T-helper 1 cell (primary cell): ENCODE results near the gene ADRA2A.

Source experiments
- DNase-seq, 5 donors: peaks; one replicate each; pipeline ENCODE4 v3.0.0-alpha.2; 2012 to 2020

The ADRA2A gene

GRCh38 chr10:111110771-111111170 is 33.9 kb downstream of the ADRA2A start:
- DNase-seq: no peak

DNA sequence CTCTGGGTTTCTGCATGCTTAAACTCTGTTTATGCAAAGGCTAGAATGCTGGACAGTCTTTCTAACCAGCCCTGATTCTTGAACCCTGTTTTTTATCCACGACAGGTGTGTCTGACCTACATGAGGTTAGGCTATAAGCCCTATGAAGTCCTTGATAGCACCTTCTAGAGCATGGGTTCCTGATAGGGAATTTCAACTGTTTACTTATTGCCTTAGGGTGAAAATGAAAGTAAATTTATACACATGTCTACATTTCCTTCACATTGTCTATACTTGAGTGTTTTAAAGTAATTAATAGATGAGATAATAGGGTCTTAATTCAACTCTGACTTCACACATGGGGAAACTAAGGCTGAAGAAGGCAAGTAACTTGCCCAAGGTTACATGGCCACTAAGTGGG is 35.5 kb downstream of the ADRA2A start:
- DNase-seq: no peak

DNA sequence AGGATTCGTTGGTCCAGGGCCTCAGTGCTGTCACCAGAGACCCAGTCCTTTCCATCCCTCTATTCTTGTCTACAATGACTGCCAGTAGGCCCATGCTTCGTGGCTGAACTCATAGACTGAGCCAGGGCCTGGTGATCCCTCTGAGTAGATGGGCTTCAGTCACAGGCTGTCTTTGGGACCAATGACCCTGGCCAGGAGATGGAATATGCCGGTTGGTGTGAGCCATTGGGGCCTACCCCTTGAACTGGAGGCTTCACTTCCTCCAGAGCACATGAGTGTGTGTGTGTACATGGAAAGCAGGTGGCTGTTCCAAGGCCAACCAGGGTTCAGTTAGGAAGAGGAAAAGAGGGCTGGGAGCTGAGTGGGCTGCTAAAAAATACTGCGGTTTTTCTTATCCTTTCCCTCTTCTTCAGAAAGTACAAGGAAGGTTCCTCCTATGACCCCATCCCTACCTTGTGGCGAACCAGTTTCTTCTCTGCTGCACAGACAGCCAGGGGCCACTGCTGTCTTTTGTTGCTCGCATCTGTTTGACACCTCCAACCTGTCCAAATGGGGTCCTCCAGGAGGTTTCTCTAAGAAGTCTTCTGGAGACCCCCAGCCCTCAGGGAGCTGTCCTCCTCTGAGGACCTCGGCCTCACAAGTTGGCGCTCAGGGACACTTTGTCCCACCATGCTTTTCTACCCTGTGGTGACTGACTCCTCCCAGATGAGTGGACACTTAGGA is 36.6 kb downstream of the ADRA2A start:
- DNase-seq: no peak

- no peak for DNase-seq
Measured at GRCh38 chr10:111113961-111114757, 37.3 kb downstream of the ADRA2A start.

DNA sequence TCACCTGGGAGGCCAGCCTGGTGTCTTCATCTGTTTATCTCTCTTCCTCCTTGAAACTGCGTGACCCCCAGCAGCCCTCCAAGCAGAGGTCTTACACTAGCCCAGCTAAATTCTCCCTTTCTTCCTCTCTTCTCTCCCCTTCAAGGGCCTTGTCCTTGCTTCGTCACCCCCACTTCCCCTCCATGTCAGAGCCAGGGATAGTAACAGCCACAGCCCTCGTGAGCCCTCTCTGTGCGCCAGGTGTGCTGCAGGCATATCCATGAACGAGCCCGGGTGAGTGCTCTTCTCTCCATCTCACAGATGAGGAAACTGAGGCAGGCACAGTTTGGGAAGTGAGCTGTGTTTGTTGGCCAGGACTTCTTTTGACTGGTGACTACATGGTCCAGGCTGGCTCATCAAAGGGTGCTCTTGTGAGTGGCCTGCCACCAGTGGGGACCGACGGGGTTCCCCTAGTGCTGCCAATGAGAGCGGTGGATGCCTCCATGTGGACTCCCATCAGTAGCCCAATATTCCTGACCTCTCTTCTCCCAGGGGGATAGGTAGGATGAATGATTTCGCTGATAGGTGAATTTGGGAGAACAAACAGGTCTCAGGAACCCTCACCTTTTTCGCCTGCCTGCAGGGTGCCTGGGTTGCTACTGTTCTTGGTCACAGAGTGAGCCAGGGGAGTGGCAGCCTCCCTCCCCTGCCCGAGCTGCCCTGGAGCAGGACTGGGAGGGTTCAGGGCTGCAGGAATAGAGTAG is 38.1 kb downstream of the ADRA2A start:
- no peak for DNase-seq

DNA sequence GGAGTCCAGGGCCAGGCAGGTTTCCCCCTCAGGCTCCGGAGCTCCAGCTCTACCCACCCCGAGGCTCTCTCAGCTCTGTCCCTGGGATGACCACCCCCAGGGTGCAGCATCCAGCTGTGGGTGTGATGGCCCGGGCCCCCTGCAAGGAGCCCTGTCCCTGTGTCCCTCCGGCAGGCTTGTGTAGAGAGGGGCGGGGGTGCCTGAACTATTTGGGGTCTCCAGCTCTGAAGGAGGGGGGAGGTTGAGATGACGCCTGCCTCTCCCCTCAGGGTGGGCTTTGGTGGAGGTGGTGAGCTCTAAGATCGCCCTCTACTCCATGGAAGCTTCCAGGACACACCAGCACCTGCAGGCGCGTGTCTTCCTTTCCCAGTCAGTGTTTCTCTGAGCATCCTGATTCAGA is 39.4 kb downstream of the ADRA2A start:
- DNase-seq: no peak

- DNase-seq: no peak
Measured at GRCh38 chr10:111116762-111117445, 40.1 kb downstream of the ADRA2A start.

DNA sequence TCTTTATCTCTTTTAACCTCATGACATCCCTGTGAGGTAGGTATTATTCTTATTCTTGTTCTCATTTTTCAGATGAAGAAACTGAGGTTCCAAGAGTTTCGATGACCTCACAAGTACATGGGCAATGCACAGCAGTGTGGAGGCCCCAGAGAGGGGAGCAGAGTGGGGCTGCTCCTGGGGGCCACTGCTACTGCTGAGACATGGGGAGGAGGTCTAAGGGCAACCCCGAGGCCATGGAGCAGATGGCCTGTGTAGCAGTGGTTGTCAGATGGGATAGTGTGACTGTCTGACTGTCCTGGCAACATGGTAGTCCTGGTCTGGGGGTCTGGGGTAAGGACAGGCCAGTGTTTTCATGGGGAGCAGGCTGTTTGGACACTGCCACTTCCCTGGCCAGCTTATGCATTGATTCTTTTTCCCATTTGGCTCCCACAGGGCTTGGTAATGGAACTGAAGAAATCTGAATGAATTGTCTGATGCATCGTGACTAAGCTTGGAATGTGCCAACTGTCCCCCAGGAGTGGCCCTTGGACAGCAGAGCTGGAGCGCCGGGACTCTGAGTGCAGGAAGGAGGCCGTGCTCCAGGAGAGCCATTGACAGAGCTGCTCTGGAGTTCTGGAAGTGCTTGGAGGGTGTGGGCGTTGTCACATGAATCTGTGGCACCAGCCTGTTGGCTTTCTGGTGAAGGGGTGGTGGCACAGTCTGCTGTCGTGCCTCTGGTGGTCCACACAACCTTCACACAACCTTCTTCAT is 40.9 kb downstream of the ADRA2A start:
- no peak for DNase-seq

GRCh38 chr10:111118758-111119157 is 41.9 kb downstream of the ADRA2A start:
- DNase-seq: no peak

- no peak for DNase-seq
Measured at GRCh38 chr10:111119637-111120036, 42.8 kb downstream of the ADRA2A start.

DNA sequence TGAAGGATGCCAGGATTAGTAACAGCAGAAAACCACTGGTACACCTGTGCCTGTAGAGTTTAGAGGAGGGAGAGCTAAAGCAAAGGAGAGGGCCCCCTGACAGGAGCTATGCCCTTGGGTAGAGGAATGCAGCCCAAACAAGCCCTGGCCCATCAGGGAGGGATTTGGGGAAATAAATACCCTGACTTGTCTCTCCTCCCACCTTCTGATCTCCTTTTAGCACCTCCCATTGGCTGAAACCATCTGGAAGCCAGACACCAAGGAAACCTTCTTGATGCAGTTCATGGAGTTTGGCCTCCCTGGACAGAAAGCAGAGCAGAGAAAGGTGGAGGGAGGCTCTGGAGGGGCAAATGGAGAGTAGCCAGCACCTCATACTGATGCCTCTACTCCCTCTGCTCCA is 45.3 kb downstream of the ADRA2A start:
- no peak for DNase-seq

DNA sequence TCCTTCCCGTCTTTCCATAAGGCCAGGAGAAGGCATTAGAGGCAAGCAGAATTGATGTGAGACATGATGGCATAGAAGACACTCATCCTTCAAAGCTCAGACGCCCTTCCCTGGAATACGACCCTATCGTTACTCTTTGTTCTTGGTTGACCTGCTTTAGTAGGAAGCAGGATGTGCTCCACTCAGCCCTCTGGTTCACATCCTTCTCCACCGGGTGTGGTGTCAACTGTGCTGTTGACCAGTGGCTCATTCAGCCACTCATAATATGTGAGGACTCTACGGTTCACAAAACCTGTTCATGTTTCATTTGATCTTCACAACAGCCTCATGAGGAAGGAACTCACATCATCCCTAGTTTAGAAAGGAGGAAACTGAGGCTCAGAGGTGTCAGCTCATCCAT is 47.1 kb downstream of the ADRA2A start:
- no peak for DNase-seq

- no peak for DNase-seq
Measured at GRCh38 chr10:111125102-111125501, 48.3 kb downstream of the ADRA2A start.

DNA sequence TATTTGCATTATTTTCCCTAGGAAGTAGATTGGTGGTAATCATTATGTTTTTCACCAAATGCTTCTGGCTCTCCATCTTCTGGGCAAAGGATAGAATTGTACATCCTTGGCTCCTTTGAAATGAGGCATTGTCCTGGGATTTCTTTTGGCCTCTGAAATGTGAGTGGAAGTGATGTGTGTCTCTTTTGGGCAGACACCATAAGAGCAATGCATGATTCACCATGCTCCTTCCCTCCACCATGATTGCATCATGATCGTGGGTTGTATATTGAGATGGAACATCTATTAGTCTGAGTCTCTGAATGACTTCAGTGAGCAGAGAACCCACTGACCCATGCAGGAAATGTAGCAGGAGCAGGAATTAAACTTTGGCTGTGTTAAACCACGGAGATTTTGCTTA is 49.2 kb downstream of the ADRA2A start:
- DNase-seq: no peak

GRCh38 chr10:111127081-111127848 is 50.4 kb downstream of the ADRA2A start:
- DNase-seq: no peak

GRCh38 chr10:111128331-111129180 is 51.7 kb downstream of the ADRA2A start:
- no peak for DNase-seq

DNA sequence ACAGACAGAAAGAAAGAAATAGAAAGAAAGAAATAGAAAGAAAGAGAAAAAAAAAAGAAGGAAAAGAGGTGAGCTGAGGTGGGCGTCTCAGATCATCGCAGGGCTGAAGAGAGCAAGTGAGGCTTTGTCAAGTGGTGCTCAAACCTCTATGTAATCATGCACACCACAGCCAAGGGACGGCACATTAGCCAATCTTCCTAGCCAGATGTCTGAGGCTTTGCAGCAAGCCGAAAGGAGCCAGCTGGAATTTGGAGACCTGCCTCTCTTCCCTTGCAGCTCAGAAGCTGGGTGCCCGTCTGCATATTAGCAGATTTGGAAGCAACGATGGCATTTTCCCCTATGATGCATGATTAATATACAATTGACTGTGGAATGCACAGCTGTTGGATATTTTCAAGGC is 52.5 kb downstream of the ADRA2A start:
- DNase-seq: no peak

- DNase-seq: no peak
Measured at GRCh38 chr10:111130471-111130870, 53.6 kb downstream of the ADRA2A start.
